ENCODE measurements around the gene CALN1. TPM values are rescaled to one million over a fixed set of nuclear protein-coding genes. Genes with fewer than 3 reads are reported as not detected.
"Not testable (repeated sequence)": the region's sequence is repeated elsewhere in the genome, so short reads cannot be mapped to it uniquely, and the experiment has no call there.

The CALN1 gene
- total RNA-seq, result 1 to 10 TPM; 4.3 to 6.9 TPM
- 1.7 TPM for polyA plus RNA-seq (2013, experiment 1 of 2)
- polyA plus RNA-seq (2013, experiment 2 of 2), result 2.5 TPM
- long read RNA-seq, experiment 1, partial matches to known transcripts, result 0 of 2 reads
- long read RNA-seq, experiment 1, other reads (novel, unspliced or antisense), result 2 of 2 reads
- long read RNA-seq, experiment 2, partial matches to known transcripts, result 0 of 6 reads
- long read RNA-seq, experiment 2, other reads (novel, unspliced or antisense), result 6 of 6 reads
- long read RNA-seq, experiment 3, partial matches to known transcripts, result 0 of 5 reads
- long read RNA-seq, experiment 3, other reads (novel, unspliced or antisense), result 5 of 5 reads
- long read RNA-seq, experiment 4, result 0 reads

DNA sequence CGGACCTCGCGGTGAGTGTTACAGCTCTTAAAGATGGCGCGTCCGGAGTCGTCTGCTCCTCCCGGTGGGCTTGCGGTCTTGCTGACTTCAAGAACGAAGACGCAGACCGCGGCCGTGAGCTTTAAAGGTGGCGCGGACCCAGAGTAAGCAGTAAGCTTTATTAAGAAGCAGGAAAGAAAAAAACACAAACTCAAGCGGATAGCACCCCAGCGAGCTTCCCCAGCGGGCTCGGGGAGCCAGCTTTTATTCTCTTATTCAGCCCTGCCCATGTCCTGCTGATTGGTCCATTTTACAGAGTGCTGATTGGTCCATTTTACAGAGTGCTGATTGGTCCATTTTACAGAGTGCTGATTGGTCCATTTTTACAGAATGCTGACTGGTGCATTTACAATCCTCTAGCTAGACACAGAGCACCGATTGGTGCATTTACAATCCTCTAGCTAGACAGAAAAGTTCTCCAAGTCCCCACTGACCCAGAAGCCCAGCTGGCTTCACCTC, at the start of gene CALN1:
Gene CALN1 (minus strand): TSS at position 218 of the 498 bp plus-strand sequence.
- H3K4me1 Mint-ChIP-seq; H3K27ac Mint-ChIP-seq; DNase-seq; H3K4me1 ChIP-seq (ENCODE audit: control insufficient read depth, insufficient read depth, low read length); H3K4me3 ChIP-seq (ENCODE audit: low read length); H3K9me3 ChIP-seq (ENCODE audit: control insufficient read depth, low read length); H3K27me3 Mint-ChIP-seq (ENCODE audit: insufficient read depth); H3K36me3 ChIP-seq (ENCODE audit: control insufficient read depth, insufficient read depth, low read length); H3K4me3 Mint-ChIP-seq; H3K36me3 Mint-ChIP-seq (ENCODE audit: low read depth); H3K9ac ChIP-seq (ENCODE audit: extremely low read depth, low read length, poor library complexity, severe bottlenecking); H3K9me3 Mint-ChIP-seq; H3K27me3 ChIP-seq (ENCODE audit: control insufficient read depth, insufficient read depth, low read length, poor library complexity, severe bottlenecking); H3K27ac ChIP-seq (ENCODE audit: low read depth, low read length): not testable (repeated sequence)
- 93 to 95% methylated on average over 17 to 21 of the region's 21 CpGs for WGBS, 2 experiments (ENCODE audit: insufficient coverage in 1 of 2, insufficient read length in 1 of 2)

DNA sequence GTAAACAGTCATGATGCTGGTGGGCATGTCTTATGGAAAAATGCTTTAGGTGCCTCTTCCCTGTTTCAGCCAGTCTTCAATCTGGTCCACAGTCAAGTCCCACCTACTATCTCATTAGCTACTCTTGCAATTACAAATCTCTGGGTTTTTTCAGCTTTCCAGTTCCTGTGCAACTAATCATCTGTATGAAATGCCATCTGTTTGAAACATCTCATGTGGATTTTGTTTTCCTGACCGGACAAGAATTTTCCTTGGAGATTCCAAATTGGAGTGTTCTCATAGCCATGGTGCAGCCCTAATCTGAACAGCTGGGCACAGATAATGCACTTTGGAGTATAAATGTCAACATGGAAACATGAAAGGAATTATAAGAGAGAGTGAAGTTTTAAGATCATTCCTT, 41.3 kb upstream of the CALN1 start:
- Histone ChIP-seq H3K4me1 (ENCODE audit: control insufficient read depth, insufficient read depth, low read length) (no peaks in the 10 kb centered on the region), H3K4me3 (ENCODE audit: low read length) (no peak overlapping the region), H3K27me3 (ENCODE audit: control insufficient read depth, insufficient read depth, low read length, poor library complexity, severe bottlenecking) (no peaks in the 10 kb centered on the region), H3K27ac (ENCODE audit: low read depth, low read length) (no peak overlapping the region), H3K9ac (ENCODE audit: extremely low read depth, low read length, poor library complexity, severe bottlenecking) (no peak overlapping the region), H3K9me3 (ENCODE audit: control insufficient read depth, low read length) (peaks cover 9% of the 10 kb centered on the region), H3K36me3 (ENCODE audit: control insufficient read depth, insufficient read depth, low read length) (no peaks in the 10 kb centered on the region)
- H3K9me3 Mint-ChIP-seq, result peaks cover 14% of the 10 kb centered on the region
- TF ChIP-seq, protein P1, sequence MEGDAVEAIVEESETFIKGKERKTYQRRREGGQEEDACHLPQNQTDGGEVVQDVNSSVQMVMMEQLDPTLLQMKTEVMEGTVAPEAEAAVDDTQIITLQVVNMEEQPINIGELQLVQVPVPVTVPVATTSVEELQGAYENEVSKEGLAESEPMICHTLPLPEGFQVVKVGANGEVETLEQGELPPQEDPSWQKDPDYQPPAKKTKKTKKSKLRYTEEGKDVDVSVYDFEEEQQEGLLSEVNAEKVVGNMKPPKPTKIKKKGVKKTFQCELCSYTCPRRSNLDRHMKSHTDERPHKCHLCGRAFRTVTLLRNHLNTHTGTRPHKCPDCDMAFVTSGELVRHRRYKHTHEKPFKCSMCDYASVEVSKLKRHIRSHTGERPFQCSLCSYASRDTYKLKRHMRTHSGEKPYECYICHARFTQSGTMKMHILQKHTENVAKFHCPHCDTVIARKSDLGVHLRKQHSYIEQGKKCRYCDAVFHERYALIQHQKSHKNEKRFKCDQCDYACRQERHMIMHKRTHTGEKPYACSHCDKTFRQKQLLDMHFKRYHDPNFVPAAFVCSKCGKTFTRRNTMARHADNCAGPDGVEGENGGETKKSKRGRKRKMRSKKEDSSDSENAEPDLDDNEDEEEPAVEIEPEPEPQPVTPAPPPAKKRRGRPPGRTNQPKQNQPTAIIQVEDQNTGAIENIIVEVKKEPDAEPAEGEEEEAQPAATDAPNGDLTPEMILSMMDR (conservative IDR thresholded peaks at IDR 0.05), result no peak
- no peak overlapping the region for H3K27ac Mint-ChIP-seq
- H3K27me3 Mint-ChIP-seq (ENCODE audit: insufficient read depth), result peaks cover 3% of the 10 kb centered on the region
- no peak overlapping the region for H3K4me3 Mint-ChIP-seq
- no peaks in the 10 kb centered on the region for H3K4me1 Mint-ChIP-seq
- no peak for DNase-seq
- no peaks in the 10 kb centered on the region for H3K36me3 Mint-ChIP-seq (ENCODE audit: low read depth)
- WGBS, 2 experiments (ENCODE audit: insufficient coverage in 1 of 2, insufficient read length in 1 of 2), result 94 to 100% methylated on average over 1 of the region's 1 CpG

DNA sequence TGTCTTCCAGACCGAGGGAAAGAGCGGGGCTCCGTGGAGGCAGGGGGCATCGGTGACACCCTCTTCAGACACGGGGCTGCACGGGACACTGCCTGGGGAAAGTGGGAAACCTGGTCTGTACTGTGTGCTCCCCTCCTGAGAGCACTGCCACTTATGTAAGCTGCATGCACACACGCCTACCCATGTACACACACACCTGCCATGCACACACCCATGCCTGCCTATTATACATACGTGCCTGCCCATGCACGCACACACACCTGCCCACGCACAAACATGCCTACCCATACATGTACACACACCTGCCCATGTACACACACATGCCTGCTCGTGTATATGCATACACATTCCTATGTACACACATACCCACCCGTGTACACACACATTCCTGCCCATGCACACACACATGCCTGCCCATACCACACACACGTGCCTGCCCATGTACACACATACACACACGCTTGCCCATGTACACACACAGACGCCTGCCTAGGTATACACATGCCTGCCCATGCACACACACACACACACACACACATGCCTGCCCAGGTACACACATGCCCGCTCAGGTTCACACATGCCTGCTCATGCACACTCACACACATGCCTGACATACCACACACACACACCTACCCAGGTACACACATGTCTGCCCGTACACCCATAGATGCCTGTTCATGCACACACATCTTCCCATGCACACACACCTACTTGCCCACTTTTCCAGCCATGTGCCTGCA, 35.5 kb upstream of the CALN1 start:
- no peak overlapping the region for H3K27ac Mint-ChIP-seq
- Histone ChIP-seq H3K4me3 (ENCODE audit: low read length) (no peak overlapping the region), H3K27me3 (ENCODE audit: control insufficient read depth, insufficient read depth, low read length, poor library complexity, severe bottlenecking) (no peaks in the 10 kb centered on the region), H3K9ac (ENCODE audit: extremely low read depth, low read length, poor library complexity, severe bottlenecking) (no peak overlapping the region), H3K4me1 (ENCODE audit: control insufficient read depth, insufficient read depth, low read length) (no peaks in the 10 kb centered on the region), H3K27ac (ENCODE audit: low read depth, low read length) (no peak overlapping the region), H3K9me3 (ENCODE audit: control insufficient read depth, low read length) (peaks cover under 1% of the 10 kb centered on the region), H3K36me3 (ENCODE audit: control insufficient read depth, insufficient read depth, low read length) (no peaks in the 10 kb centered on the region)
- H3K9me3 Mint-ChIP-seq, result peaks cover 3% of the 10 kb centered on the region
- 92 to 94% methylated on average over 8 to 17 of the region's 17 CpGs for WGBS, 2 experiments (ENCODE audit: insufficient coverage in 1 of 2, insufficient read length in 1 of 2)
- TF ChIP-seq, protein P1 (conservative IDR thresholded peaks at IDR 0.05), result no peak
- no peaks in the 10 kb centered on the region for H3K4me1 Mint-ChIP-seq
- H3K27me3 Mint-ChIP-seq (ENCODE audit: insufficient read depth), result peaks cover 19% of the 10 kb centered on the region
- DNase-seq, result no peak
- no peaks in the 10 kb centered on the region for H3K36me3 Mint-ChIP-seq (ENCODE audit: low read depth)
- no peak overlapping the region for H3K4me3 Mint-ChIP-seq

Data from endodermal cell (in vitro differentiated cells).